NB4 (cell line): Measurements from ENCODE around the gene RSBN1.

Source experiments
- DNase-seq: peaks from one replicate; pipeline ENCODE4 v3.0.0; 2010; ENCODE audit warnings: low read depth
- H3K4me3 ChIP-seq: one replicate; pipeline ENCODE4 v1.5.1; 2011; ENCODE audit warnings: mild to moderate bottlenecking, low read depth, low read length, moderate library complexity
- CTCF ChIP-seq: IDR thresholded peaks from one replicate; pipeline ENCODE4 v1.5.1; 2012; ENCODE audit warnings: low read depth, low read length
- MAX ChIP-seq: IDR thresholded peaks from 2 replicates; pipeline ENCODE4 v1.6.1; 2011; ENCODE audit warnings: low read depth, low read length
- MYC ChIP-seq: IDR thresholded peaks from 2 replicates; pipeline ENCODE4 v1.6.1; 2011; ENCODE audit warnings: low read depth, low read length
- POLR2A ChIP-seq: IDR thresholded peaks from 2 replicates; pipeline ENCODE4 v1.6.1; 2011; ENCODE audit warnings: mild to moderate bottlenecking; ENCODE audit not compliant: insufficient read length; ENCODE audit errors: extremely low read depth

RSBN1 gene

DNA sequence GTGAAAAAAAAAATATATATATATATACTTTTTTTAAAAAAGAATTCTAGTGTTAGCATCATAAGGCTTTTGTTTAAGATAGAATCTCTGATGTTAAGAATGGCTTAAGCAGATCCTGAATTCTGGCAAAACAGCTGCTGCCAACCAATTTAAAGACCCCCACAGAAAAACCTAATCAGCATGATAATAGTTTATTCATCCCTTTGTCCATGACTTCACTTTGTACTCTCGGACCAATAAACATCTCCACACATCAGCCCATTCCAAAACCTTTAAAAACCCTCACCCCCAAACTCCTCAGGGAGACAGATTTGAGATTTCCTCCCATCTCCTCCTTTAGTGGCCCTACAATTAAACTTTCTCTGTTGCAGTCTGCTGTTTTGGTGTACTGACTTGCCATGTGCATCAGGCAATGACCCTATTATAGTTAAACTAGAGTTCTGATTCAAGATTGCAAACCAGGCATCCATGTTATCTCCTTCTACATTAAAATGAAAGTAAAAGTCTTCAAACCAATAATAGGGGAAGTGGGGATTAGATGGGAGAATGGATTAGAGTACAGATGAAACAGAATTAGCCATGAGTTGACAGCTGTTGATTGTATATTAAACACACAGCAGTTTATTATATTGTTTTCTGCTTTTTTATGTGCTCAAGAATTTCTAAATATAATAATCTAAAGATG lies 43.2 kb downstream of the RSBN1 start:
- no peak overlapping the region for H3K4me3 ChIP-seq
- DNase-seq: no peak
- TF ChIP-seq POLR2A: no peak
- no peak for TF ChIP-seq CTCF
- no peak for TF ChIP-seq MAX
- no peak for TF ChIP-seq MYC

DNA sequence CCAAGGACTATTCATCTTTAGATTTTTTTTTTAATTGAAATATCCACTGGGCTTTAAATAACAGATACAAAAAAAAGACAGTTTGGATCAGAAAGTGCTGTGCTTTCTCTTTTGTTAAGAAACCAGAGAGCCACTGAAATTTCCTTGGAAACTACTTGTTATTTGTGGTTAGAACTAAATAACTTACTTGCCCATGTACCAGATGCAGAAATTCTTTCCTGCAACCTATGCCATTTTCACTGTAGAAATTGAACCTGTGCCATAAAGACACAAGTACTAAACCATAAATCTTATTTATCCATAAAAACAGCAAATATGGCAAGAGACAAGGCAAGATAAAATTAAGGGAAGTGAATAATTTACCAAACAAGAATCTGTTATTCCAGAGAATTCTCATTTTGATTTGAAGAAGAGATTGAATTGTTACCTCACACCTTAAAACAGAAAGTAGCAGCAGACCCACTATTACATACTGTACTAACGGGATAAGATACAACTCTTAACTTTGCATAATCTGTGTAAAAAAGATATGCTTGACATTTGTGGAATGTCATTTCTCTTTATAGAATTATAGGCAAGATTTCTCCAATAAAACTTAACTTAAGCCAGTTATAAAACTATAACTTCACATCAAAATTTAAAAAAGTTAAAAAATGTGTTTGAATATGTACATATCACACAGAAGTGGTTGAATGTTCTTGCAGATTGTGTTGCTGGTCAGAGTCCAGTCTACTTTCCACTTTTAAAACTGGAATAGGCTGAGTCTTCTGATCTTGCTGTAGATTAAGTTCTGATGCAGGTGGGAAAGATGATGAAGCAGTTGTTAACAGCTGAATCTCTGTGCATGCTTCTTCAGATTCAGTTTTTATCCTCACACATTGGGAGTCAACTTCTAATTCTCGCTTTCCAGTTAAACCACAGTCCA lies 46.7 kb downstream of the RSBN1 start:
- no peak overlapping the region for H3K4me3 ChIP-seq
- no peak for DNase-seq
- no peak for TF ChIP-seq CTCF
- TF ChIP-seq MYC: no peak
- no peak for TF ChIP-seq MAX
- TF ChIP-seq POLR2A: no peak

DNA sequence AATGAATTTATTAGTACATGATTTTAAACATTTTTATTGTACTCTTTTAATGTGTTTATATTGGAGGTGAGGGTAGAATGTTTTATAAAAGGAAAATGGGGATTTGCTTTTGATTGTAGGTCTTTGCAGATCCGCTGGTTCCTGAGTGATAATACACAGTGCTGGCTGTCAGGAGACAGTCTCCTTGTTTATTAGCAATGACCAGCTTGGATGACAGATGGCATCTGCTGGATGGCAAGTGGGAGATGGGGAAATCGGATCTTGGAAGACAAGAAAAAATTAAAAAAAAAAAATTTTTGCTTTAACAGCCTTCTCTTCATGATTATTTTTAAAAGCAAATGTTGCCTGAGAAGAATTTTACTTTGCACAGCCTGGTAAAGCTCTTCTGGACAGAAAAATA lies 48.6 kb downstream of the RSBN1 start:
- TF ChIP-seq MYC (no peak), CTCF (no peak), MAX (no peak), POLR2A (no peak)
- no peak for DNase-seq
- no peak overlapping the region for H3K4me3 ChIP-seq

DNA sequence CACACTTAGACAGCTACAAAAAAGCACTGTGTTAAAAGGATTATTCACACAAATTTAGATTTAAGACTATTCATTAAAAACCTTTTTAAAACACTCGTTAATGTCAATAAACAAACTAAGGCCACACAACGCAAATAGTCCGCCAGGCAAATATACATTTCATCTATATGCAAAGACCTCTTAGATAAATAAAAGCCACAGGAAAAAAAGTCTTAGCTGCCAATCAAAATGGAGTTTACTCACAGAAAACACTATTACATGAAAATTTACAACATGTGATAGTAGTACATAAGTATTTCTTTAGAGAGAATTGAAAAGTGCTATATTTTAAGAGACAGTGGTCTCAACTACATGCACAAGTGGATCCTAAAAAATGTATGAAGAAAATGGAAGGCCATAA lies 50.3 kb downstream of the RSBN1 start:
- no peak for TF ChIP-seq MYC
- TF ChIP-seq CTCF: no peak
- TF ChIP-seq POLR2A: no peak
- TF ChIP-seq MAX: no peak
- H3K4me3 ChIP-seq: no peak overlapping the region
- no peak for DNase-seq

- TF ChIP-seq POLR2A: no peak
- TF ChIP-seq CTCF: no peak
- TF ChIP-seq MAX: no peak
- TF ChIP-seq MYC: no peak
- no peak for DNase-seq
- H3K4me3 ChIP-seq: peak overlapping the region; percentile 91
Observed at GRCh38 chr1:113760102-113761080, 51.9 kb downstream of the RSBN1 start.
